ENCODE results near the gene CP.
"Not testable (repeated sequence)": the region's sequence is repeated elsewhere in the genome, so short reads cannot be mapped to it uniquely, and the experiment has no call there.

The CP gene

GRCh38 chr3:149221783-149222517, at the start of gene CP:
CP (minus strand) TSS chr3:149221829; CDS start chr3:149221792, 37 bp downstream.
- no peak for DNase-seq

DNA sequence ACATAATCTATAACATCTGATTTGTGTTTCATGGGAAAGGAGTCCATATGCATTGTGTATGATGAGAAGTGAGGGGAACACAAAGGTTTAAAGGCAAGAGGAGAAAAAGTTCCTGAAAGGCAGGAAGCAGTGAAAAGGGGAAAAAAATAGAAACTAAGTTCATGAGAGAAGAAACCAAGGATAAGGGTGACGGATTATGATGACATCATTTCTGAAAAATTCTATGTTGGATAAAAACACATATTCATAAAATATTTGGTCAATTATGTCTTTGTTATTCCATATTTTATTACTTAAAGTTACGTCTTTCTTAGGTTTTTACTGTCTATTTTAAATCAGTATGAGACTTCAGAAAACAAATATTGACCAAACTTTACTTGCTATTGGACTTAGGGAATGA, 48.6 kb upstream of the CP start:
- no peak for DNase-seq

GRCh38 chr3:149269687-149270086, 48.1 kb upstream of the CP start:
- DNase-seq = no peak

GRCh38 chr3:149267565-149267964, 45.9 kb upstream of the CP start:
- DNase-seq = no peak

GRCh38 chr3:149266736-149267135, 45.1 kb upstream of the CP start:
- no peak for DNase-seq

DNA sequence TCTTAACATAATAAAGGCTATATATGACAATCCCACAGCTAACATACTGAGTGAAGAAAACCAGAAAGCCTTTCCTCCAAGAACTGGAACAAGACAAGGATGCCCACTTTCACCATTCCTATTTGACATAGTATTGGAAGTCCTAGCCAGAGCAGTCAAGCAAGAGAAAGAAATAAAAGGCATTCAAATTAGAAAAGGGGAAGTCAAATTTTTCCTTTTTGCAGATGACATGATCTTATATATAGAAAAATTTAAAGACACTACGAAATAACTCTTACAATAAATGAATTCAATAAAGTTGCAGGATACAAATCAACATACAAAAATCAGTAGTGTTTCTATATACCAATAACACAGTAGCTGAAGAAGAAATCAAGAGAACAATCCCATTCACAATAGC, 42.2 kb upstream of the CP start:
- DNase-seq = no peak

GRCh38 chr3:149258714-149259113, 37.1 kb upstream of the CP start:
- DNase-seq = no peak

DNA sequence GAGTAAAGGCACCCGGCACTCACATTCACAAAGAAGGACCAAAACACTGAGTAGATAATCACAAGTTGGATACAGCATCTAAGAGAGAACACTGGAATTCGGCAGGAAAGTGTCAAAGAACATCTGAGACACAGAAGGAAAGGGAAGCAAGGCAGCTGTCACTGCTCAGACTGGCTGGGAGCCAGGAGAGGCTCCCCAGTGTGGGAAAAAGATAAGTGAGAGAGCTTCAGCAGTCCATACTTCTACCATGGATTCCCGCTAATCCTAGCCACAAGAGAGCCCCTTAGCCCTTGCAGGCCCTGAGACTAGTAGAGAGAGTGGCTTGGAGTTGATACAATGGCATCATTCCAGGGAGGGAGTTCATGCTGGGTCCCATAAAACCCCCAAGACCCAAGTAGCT, 36.7 kb upstream of the CP start:
- DNase-seq = no peak

DNA sequence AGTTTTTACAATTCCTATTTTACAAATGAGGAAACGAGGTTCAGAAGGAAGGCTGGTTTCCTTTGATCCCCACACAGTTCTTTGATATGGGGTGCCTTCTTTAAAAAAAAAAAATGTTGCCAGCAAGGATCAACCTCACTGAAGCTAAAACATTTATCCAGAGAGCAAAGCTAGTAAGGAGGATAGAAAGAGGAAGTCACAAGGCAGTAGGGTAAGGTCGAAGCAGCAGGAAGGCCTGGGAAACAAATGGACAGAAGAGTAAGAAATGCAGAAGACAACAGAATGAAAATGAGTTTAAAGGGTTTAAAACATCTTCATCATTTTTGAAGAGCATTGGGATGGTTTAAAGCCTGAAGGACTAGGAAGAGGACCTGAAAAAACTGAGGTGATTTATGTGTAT, 30.6 kb upstream of the CP start:
- DNase-seq = no peak

DNA sequence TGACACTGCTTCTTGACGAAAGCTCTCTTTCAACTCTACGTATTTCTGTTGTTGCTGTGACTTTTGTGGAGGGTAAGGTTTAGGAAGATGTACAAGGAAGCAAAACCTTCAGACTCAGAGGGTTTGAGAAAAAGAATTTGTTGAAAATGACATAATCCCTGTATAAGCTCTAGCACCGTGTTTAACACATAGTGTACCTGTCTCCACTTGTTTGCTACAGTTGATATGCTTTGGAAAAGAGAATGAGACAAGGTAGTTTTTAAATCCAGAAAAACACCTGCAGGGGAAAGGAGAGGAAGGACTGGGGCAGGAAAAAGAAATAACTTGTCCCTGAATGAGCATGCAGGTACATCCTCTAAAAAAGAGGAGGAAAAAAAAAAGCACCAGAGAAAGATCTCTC, 29.6 kb upstream of the CP start:
- DNase-seq = no peak

GRCh38 chr3:149247929-149248691, 26.5 kb upstream of the CP start:
- DNase-seq = no peak

GRCh38 chr3:149247008-149247710, 25.5 kb upstream of the CP start:
- DNase-seq = no peak

GRCh38 chr3:149245738-149246451, 24.3 kb upstream of the CP start:
- no peak for DNase-seq

- no peak for DNase-seq
These were observed 21.9 kb upstream of the CP start for GRCh38 chr3:149243540-149243939.

DNA sequence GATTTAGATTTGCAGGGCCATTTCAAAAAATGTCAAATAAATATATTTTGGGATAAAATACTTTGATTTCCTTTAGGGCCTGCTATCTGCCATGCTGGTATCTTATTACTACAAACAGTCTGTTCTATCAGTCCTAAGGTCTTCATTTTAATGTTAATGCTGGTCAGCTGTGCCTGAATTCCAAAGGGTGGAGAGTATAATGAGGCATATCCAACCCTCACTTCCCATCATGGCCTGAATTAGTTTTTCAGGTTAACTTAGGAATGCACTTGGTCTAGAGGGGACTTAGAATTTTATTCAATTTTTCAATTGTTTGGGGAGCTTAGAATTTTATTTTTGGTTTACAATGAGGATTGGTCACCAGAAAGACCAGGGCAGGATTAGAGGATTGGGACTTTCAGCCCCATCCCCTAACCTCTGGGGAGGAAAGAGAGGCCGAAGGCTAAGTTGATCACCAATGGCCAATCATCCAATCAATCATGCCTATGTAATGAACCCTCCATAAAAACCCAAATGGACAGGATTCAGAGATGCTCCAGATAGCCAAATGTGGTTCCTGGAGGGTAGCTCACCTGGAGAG, 17.8 kb upstream of the CP start:
- no peak for DNase-seq

DNA sequence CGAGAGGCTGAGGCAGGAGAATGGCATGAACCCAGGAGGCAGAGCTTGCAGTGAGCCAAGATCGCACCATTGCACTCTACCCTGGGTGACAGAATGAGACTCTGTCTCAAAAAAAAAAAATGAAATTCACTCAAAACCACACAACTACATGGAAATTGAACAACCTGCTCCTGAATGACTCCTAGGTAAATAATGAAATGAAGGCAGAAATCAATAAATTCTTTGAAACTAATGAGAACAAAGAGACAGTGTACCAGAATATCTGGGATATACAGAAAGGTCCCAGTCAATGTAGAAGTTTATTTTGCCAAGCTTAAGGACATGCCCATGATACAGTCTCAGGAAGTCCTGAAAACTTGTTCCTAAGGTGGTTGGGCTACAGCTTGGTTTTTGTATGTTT, 16.6 kb upstream of the CP start:
- DNase-seq = not testable (repeated sequence)

- DNase-seq = no peak
These were observed 14.2 kb upstream of the CP start for GRCh38 chr3:149235599-149236424.

DNA sequence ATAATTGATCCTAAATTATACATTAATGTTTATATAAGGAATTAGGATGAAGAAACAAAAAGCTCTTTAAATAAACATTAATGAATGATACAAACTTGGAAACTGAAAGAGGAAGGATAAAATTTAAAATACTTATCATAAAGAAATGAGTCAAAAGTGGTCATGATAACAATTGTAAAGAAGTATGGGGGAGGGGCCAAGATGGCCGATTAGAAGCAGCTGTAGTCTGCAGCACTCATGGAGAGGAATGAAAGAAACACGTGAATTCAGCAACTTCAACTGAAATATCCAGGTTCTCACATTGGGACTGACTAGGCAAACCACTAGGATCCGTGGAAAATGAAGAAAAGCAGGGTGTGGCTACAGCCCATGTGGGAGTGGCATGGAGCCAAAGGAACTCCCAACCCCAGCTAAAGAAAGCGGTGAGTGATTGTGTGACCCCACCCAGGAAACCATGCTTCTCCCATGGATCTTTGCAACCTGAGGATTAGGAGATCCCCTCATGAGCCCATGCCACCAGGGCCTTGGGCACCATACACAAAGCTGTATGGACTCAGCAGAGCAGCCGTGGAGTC, 13.1 kb upstream of the CP start:
- DNase-seq = no peak

DNA sequence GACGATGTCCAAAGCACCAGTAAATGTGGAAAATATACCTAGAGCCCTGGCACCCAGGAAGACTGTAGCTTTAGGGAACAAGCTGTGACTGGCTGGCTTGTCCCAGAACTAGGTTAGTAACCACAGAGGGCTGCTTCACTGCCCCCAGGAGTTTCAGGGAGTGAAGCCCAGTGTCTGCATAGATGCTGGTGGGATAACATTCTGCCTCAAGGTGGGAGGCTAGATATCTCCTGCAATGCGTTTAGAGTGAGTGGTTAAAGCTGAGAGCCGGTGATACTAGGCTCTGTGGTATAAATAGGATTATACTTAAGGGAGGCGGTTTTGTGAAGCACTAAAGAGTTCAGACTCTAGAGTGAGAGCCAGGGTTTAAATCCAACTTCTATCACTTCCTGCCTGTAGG, 11.7 kb upstream of the CP start:
- no peak for DNase-seq

GRCh38 chr3:149231871-149232270, 10.2 kb upstream of the CP start:
- DNase-seq = no peak

- DNase-seq = no peak
These were observed 6.1 kb upstream of the CP start for GRCh38 chr3:149227591-149228268.

Data from NCI-H1436 treated with DMSO at 0.1 percent for 48 hours (cell line).